Activated CD4-positive, alpha-beta T cell treated with anti-CD3 and anti-CD28 coated beads for 4 hours (primary cell): Measurements from ENCODE around the gene MAPKAPK3.

Experiments
- DNase-seq, 2 donors: peaks; one replicate each; pipeline ENCODE4 v3.0.0-alpha.2; 2020

MAPKAPK3 gene

DNA sequence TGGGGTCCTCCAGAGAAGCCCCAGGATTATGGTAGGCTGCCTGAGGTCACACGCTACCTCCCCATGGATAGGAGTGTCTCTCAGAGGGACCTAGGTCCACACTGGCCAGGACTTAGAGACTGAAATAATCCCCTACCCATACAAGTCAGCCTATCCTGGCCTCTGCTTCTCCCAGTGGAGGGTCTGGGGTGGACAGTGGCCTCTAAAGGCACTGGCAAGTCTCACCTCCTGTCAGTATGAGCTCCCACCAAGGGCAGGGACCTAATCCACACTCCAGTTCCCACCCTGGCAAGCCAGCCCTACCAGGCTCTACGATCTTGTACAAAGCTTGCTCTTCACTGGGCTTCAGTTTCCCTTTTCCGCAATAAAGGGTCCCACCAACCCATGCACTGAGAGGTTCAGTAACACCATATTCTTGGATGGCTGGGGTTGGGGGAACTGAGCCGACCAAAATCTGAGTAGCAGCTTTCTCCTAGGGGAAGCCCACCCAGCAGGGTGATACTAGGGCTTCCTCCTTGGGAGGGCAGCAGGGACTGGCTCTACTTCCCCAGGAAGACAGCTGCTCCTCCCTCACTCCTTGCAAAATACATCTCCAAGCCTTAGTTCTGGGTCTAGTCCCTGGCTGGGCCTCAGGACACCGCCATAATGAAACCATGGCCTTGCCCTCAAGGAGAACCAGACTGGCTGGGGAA, 7.7 kb upstream of the MAPKAPK3 start:
- DNase-seq, result no peak

GRCh38 chr3:50609763-50610085, 7.2 kb upstream of the MAPKAPK3 start:
- DNase-seq, result no peak

- DNase-seq, result peak; percentile 52 to 64
Observed at GRCh38 chr3:50610181-50610971, 6.6 kb upstream of the MAPKAPK3 start.

GRCh38 chr3:50610992-50611463, 5.9 kb upstream of the MAPKAPK3 start:
- no peak for DNase-seq

DNA sequence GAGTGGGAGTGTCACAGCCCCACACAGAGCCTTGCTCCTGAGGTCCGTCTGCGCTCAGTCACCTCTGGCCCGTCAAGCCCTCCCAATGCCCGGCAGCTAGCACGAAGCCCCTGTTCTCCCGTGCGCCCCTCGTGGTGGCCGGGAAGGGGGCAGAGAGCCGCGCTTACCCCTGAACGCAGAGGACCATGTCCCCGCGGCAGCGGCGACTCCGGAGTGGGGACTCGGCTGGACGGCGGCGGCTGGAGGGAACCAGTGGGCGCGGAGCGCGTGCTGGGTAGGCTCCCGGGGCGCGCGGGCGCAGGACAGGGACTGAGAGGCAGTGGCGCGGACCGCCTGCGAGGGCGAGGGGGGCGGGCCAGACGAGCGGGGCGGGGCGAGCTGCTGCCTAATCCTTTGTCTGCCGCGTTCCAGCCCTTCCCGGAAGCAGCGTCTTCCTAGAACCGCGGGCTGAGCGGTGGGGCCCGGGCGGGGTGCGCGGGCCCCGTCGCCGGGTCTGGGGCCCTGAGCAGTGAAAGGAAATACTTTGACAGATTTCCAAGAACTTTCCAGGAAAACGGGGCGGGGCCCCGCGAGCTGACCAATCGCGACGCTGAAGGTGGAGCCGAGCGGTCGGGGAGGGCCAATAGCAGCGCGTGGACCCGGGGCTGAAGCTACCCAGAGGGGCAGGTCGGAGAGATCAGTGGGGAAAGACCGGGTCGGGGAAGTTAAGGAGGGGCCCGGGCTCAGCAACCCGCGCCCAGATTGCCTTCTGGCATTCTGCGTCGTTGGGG, 5.3 kb upstream of the MAPKAPK3 start, which contains the start of gene CISH:
CISH (minus strand) TSS at position 311 of the 770 bp plus-strand sequence; CDS start at position 187, 124 bp downstream.
- DNase-seq, result peak; percentile 98

- peak; percentile 38 to 41 for DNase-seq
Observed at GRCh38 chr3:50612234-50612882, 4.6 kb upstream of the MAPKAPK3 start.

DNA sequence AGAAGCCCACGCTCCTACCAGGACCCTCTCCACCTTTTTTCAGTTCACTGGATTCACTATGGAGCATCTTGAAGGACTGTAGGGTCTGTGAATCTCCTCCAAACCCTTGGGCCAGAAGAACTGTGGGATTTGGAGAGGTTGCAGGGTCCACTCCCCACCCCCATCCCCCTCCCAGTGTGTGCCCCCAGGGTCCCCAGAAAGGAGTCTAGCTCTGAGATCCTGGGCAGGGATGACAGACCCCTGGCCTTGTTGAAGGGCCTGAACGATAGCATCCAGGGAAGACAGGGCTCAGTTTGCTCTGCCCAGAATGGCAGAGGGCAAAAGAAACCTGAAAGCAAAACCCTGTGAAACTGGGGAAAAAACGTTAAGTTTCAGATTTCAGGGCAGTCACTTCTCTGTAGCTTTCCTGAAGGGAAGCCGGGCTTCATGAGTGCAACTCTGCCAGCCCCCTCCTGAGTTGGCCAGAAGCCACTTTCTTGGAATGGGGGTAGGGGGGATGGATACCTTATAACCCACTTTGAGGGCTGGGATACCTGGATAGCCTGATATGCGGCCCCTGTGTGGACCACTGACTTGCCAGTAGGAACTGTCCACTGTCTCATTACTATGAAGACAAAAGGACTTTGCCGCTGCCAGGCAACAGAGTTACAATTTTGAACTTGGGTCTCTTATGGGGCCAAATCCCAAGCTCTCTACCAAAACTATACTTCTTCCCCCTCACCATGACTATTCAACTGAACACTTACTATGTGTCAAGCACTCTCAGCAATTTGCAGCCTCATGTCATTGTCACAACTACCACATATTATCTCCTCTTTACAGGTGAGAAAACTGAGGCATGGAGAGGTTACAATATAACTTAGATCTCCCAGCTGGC, 3.7 kb upstream of the MAPKAPK3 start:
- peak in 1 of 2 donors; percentile 23 for DNase-seq

DNA sequence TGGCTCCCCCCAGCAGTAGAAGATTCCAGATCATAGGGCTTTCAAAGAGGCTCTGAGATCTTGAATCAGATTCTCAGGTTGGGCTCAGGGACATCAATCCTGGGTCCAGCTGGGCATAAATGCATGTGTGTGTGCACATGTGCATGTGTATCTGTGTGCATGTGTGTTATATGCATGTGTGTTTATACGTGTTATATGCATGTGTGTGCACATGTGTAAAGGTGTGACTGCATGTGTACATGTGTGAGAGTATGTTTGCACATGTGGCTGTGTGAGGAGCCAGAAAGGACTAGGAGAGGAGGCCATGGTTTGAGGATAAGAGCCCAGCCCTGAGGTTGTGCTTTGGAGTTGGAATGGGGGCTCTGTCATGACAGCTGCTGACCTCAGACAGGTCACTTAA, 1.8 kb upstream of the MAPKAPK3 start:
- no peak for DNase-seq

GRCh38 chr3:50616003-50616769, 765 bp upstream of the MAPKAPK3 start:
- peak; percentile 83 for DNase-seq

DNA sequence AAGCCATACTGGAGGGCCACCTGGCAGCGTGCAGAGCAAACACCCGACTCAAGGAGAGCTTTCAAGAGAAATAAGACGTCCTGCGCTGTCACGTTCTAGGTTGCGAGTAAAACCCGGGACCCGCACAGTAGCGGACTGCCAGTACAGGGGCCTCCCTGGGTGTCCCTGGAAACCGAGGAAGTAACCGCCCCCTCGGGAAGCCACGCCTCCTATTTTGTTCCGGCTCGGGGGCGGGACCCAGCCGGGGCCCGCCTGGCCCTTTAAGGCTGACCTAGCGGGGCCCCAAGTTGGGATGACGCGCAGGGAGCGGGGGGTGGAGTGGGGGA, 218 bp upstream of the MAPKAPK3 start:
- DNase-seq, result peak; percentile 93 to 95

GRCh38 chr3:50617911-50618481, 1.0 kb downstream of the MAPKAPK3 start:
- no peak for DNase-seq

GRCh38 chr3:50620420-50620819, 3.5 kb downstream of the MAPKAPK3 start:
- no peak for DNase-seq

DNA sequence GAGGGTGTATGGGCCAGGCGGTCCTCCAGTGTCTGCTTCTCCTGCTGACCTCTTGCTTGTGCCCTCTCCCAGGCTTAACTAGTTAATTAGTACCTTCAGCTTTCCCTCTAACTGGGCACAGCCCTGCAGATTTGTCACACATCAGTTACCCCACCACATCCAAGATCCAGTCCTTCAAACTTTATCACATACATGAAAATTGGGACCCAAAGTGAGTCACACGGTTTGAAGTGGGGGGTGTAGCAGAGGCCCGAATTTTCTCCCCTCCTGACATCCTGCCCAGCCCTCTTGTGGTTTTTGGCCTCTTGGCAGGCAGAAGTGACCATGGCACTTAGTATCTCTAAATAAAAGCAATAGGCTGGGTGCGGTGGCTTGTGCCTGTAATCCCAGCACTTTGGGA, 3.9 kb downstream of the MAPKAPK3 start:
- DNase-seq, result no peak

- DNase-seq, result no peak
Observed at GRCh38 chr3:50622881-50623280, 5.9 kb downstream of the MAPKAPK3 start.

- peak; percentile 65 to 71 for DNase-seq
Observed at GRCh38 chr3:50623840-50624474, 7.0 kb downstream of the MAPKAPK3 start.

GRCh38 chr3:50624634-50625033, 7.7 kb downstream of the MAPKAPK3 start:
- no peak for DNase-seq

GRCh38 chr3:50625231-50626182, 8.6 kb downstream of the MAPKAPK3 start:
- DNase-seq, result no peak

DNA sequence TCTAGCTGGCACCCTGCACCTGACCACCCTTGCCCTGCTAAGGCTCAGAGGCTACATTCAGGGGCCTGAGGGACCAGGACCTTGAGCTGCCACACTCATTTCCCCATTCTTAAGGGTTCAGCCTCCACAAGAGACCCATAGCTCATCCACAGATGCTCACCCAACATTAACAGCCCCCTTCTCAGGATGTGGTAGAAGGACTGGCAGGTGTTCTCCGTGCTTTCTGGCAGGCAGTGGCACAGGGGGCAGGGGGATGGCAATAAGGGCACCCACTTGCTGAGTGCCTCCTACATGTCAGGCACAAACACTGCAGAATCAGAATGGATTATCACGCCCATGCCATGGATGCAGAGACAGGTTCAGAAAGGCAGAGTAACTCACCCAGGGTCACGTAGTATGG, 9.4 kb downstream of the MAPKAPK3 start:
- DNase-seq, result no peak

DNA sequence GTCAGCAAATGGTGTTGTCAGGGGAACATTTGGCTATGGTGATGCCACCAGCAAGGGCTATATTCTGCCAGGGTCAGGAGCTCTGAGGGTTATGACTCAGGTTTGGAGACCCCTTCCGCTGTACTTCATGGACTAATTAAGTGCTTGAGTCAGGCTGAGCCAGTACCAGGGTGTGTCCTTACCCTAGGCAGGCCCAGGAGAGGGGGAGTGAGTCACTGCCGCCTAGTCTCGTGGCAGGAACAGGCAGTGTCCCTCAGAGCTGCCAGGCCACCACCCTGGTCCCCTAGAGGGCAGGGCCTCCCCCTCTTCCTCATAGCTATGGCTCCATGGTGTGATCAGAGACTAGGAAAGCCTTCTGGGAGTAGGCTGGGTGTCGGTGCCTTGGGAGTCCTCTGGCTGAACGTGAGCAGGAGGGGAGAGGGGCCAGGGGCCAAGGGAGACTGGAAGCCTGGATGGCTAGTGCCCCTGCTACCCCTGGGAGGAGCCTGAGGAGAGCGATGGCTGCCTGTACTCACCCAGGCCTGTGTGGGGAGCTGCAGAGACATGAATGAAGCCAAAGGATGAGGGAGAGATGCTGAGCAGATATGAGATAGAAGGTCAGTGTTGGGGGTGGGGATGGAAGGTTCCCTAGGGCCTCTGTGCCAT, 10.6 kb downstream of the MAPKAPK3 start:
- peak; percentile 19 to 24 for DNase-seq
